ENCODE measurements around the gene PTPRN2. TPM values are rescaled to one million over a fixed set of nuclear protein-coding genes. Genes with fewer than 3 reads are reported as not detected.

Gene PTPRN2
- total and polyA plus RNA-seq, 2 donors (not counting 3 experiments of a cell fraction or from before 2014, with no cell fraction given): 0.62 to 0.88 TPM

DNA sequence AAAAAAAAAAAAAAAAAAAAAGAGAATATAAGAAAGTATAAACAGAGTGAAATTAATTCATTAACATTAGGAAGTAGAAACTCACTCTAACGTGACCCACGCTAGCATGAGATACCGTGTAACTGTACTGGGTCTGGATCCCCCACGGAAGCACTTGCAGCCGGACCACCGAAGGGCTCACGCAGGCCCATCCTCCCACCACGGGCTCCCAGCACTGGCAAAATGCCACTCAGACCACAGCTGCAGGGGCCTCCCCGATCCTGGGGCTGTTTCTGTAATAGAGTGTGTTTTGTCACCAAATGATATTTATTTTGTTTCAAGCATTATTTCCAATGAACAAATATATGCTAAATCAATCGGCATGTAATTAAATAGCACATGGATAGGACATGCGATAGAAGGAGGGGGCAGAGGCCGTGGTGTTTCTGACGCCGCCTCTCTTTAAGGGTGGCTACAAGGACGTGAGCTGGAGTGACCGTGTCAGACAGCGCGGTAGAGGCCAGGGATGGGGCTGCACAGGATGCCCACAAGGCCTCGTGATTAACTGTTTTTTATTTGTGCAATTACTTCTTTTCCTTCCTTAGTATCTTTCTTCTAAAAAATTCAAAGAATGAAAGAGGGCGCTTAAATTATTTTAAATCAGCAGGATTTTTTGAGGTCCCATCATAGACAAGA, 568.5 kb downstream of the PTPRN2 start:
- no peaks in the 10 kb centered on the region for H3K4me1 ChIP-seq (ENCODE audit: control insufficient read depth, extremely low read depth, insufficient read depth, low read length)
- no peak for DNase-seq (ENCODE audit: low read depth, low spot score)
- ChIA-PET POLR2A (no interaction called here), CTCF (no interaction called here)
- H3K9me1 ChIP-seq (replicated peaks; ENCODE audit: control insufficient read depth, extremely low read depth, insufficient read depth, low read length): no peaks in the 10 kb centered on the region
- no peaks in the 10 kb centered on the region for H3K79me2 ChIP-seq (ENCODE audit: control insufficient read depth, insufficient read depth, low read length)
- H3K4me3 ChIP-seq (replicated peaks in 1 of 3; ENCODE audit: insufficient read depth in 1 of 3, low read depth in 1 of 3, low read length in 3 of 3): no peak overlapping the region
- H3K4me2 ChIP-seq (ENCODE audit: insufficient read depth, low read length): no peak overlapping the region
- H3K27ac ChIP-seq (ENCODE audit: insufficient read depth, low read depth, low read length): no peak overlapping the region
- no peaks in the 10 kb centered on the region for H4K20me1 ChIP-seq (replicated peaks; ENCODE audit: control insufficient read depth, extremely low read depth, insufficient read depth, low read length)
- H3K9ac ChIP-seq (replicated peaks; ENCODE audit: extremely low read depth, insufficient read depth, low read length): no peak overlapping the region
- no peak for FAIRE-seq
- no peak for TF ChIP-seq FOS (IDR thresholded peaks at IDR 0.05; ENCODE audit: borderline replicate concordance, insufficient read depth, low read length)
- TF ChIP-seq, protein P1, sequence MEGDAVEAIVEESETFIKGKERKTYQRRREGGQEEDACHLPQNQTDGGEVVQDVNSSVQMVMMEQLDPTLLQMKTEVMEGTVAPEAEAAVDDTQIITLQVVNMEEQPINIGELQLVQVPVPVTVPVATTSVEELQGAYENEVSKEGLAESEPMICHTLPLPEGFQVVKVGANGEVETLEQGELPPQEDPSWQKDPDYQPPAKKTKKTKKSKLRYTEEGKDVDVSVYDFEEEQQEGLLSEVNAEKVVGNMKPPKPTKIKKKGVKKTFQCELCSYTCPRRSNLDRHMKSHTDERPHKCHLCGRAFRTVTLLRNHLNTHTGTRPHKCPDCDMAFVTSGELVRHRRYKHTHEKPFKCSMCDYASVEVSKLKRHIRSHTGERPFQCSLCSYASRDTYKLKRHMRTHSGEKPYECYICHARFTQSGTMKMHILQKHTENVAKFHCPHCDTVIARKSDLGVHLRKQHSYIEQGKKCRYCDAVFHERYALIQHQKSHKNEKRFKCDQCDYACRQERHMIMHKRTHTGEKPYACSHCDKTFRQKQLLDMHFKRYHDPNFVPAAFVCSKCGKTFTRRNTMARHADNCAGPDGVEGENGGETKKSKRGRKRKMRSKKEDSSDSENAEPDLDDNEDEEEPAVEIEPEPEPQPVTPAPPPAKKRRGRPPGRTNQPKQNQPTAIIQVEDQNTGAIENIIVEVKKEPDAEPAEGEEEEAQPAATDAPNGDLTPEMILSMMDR (IDR thresholded peaks at IDR 0.05; ENCODE audit: extremely low read depth in 1 of 2, insufficient read depth in 1 of 2, low read depth in 1 of 2, low read length in 2 of 2): no peak
- TF ChIP-seq GATA2 (IDR thresholded peaks at IDR 0.05; ENCODE audit: insufficient read depth, insufficient read length, low read depth, low read length): no peak
- no peak for TF ChIP-seq EZH2 (IDR thresholded peaks at IDR 0.05; ENCODE audit: borderline replicate concordance, low read depth, low read length, severe bottlenecking)
- TF ChIP-seq POLR2AphosphoS5 (IDR thresholded peaks at IDR 0.05; ENCODE audit: insufficient read depth, low read depth, low read length): no peak
- TF ChIP-seq, protein P2, sequence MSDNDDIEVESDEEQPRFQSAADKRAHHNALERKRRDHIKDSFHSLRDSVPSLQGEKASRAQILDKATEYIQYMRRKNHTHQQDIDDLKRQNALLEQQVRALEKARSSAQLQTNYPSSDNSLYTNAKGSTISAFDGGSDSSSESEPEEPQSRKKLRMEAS (IDR thresholded peaks at IDR 0.05; ENCODE audit: insufficient read depth, insufficient read length): no peak
- dilution Hi-C loops (cut with MboI; ENCODE audit: extremely low pct_ligation_motif_present, low sequenced_read_pairs): no loop called here
- H3K27me3 ChIP-seq (ENCODE audit: control insufficient read depth in 2 of 2, insufficient read depth in 2 of 2, low read length in 2 of 2): no peaks in the 10 kb centered on the region
- peaks cover under 1% of the 10 kb centered on the region for H3K9me3 ChIP-seq (replicated peaks; ENCODE audit: control insufficient read depth, insufficient read depth, low read length)
- H3K36me3 ChIP-seq (ENCODE audit: control insufficient read depth in 2 of 2, extremely low read depth in 1 of 2, insufficient read depth in 2 of 2, low read length in 2 of 2): no peaks in the 10 kb centered on the region
- no peak overlapping the region for H2AFZ ChIP-seq (ENCODE audit: low read depth, low read length)
- BruUV-seq (replicated peaks): no TSS peak
- intact Hi-C loops (cut with micrococcal nuclease): no loop called here

Data from endothelial cell of umbilical vein (primary cell).